HK-2 (cell line): ENCODE measurements around the gene CRYM.
A peak's percentile ranks its signal among the peaks of the same experiment; 100 is the strongest.

ENCODE experiments used
- DNase-seq: peaks from one replicate; pipeline ENCODE4 v3.0.0-alpha.2; 2018; ENCODE audit not compliant: unreplicated experiment

CRYM gene

DNA sequence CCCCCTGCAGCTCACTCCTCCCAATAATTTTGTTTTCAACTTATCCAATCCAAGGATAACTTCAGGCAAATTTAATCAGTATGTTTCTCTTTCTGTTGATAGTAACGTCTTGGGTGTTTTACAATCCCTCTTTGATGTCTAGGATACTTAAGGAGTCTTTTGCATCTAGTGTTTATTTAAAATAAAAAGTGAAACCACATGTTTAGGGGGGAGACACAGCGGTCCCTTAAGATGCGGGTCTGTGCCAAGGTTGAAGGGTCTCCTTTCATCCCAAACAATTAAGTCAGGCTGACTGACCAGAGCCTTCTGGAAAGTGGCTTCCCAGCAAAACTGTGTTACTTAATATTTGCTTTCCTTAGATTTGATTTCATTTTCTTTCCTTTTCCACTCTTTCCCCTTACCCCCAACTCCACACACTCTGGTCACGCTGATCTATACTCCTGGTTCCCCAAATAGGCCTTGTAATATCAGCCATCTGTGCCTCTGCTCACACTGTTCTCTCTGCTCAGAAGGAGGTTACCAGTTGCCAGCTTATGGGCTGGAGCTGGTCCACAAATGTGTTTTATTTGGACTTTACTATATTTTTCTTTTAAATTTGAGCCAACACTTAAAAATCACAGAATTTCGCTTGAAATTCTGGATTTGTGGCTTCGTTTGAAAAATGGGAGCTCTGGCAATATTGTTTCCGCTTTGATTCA is 33.4 kb downstream of the CRYM start:
- no peak for DNase-seq

DNA sequence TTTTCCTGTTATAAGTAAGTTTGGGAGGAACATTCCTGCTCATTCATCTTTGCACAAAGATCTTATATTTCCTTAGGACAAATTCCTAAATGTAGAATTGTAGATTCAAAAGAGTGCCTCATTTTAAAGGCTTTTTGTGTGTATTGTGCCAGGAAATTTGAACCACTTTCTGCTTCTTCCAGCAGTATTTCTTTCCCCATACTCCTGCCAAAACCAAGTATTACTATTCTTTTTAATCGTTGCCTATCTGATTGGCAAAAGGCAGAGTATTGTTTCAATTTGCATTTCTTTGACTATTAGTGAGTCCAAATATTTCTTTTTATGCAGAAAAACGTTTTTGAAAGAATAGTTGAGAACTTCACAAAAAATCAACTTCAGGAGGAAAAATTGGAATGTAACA is 35.3 kb downstream of the CRYM start:
- no peak for DNase-seq

DNA sequence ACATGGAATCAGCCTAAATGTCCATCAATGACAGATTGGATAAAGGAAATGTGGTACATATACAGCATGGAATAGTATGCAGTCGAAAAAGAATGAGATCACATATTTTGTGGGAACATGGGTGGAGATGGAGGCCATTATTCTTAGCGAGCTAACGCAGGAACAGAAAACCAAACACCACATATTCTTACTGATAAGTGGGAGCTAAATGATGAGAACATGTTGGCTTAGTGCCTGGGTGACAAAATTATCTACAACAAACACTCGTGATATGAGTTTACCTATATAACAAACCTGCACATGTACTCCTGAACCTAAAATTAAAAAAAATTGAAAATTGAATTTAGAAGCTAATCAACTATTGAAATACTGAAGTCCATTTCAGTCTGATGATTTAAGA is 38.4 kb downstream of the CRYM start:
- DNase-seq: no peak

DNA sequence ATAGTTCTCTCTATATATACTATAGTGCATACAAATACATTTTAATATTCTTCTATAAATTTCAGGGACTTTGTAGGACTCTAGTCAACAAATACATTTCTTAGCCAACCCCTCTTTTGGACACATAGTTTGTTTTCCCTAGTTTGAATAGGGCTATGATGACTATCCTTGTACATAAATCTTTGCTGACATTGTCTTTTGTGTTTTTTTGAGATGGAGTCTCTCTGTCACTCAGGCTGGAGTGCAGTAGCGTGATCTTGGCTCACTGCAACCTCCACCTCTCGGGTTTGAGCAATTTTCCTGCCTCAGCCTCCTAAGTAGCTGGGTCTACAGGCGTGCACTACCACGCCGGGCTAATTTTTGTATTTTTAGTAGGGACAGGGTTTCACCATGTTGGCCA is 41.3 kb downstream of the CRYM start:
- no peak for DNase-seq

DNA sequence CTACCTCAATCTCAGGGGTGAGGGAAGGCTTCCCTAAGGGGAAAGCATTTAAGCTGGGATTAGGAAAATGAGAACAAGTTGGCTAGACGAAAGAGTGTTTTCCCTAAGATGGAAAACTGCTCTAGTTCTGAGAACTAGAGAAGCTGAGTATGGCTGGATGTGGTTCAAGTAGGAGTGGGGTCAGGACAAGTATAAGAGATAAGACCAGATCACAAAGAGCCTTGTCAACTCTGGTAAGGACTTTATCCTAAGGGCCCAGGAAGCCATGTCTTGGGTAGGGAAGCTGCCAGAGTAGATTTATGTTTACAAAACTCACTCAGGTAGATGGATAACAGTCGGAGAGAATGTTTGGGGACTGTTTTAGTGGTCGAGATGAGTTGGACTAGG is 42.9 kb downstream of the CRYM start:
- no peak for DNase-seq

DNA sequence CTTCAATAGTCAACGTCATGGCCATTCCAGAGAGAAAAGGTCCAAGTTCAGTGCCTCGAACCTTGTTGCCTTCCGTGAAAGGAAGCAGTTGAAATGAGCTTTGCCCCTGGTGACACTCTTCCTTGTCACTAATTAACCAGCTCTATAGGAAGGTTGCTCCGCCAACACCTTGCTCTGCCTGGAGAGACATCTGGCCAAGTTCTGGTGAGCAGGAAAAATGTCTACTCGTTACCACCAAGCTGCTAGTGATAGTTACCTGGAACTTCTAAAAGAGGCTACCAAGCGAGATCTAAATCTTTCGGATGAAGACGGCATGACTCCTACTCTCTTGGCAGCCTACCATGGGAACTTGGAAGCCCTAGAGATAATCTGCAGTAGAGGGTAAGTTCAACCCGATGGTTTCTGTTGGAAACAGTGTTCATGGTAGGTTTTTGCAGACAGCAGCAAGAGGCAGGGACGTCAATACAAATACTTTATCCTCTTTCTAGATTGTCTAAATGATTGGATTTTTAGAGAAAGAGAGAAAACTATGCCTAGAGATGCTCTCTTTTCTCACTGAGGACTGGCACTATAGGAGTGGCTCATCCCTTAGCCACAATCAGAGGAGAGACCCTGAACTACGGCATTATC is 44.5 kb downstream of the CRYM start, which contains the start of gene ANKS4B:
ANKS4B (plus strand) TSS at position 179 of the 630 bp plus-strand sequence; CDS start at position 218, 39 bp downstream.
- DNase-seq: no peak

DNA sequence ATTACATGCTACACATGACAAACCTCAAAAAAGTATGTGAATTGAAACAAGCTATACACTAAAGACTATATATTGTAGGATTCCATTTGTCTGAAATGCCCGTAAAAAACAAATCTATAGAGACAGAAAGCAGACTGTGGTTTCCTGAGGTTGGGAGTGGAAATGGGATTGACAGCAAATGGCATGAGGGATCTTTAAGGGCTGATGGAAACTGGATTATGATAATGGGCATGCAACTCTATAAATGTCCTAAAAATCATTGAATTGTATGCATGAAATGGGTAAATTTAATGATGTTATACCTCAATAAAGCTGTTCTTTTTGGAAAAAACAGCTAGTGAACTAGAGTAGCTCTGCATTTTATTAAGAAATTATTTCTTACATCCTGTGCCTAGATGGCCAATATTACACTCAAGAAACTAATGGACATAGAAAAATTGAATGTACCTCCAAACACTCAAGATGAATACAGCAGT is 45.0 kb downstream of the CRYM start:
- DNase-seq: no peak

DNA sequence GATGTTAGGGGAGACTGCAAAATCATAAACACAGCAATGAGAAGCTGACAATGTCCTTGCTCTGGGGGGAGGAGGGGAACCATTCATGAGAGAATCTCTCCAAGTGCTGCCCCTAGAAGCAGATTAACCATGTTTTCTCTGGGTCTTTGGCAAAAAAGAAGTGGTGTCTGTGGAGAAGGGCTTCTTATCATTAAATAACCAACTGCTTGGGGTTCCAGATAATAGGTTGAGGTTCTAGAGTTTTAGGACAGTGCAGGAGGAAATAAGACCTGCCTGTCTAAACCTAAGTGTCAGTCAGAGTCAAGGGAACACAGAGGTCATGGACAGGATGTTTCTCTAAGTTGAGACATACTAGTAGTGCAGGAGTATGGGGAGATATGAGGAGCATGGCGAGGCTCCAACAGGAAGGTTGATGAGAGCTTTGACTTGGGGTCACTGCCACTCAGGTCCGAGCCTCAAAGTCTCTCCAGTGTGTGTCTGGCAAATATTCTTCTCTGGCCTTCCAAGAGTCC is 49.7 kb downstream of the CRYM start:
- DNase-seq: no peak

DNA sequence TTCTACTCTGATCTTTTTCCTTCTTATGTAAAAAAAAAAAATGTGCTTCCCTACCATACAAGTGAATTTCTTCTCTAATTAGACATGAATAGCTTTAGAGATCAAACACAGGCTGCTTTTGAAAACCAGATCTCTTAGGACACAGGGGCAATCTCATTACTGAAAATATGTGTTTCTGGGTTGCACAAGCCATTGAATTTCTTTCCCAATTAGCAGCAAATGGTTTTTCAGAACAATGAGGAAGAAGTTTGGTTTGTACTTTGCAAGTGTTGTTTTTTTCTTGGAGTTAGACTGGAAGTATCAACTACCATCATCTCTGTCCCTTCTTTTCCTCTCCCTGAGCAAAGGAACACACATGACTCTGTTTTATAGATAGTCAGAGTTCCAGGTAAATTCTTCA is 50.2 kb downstream of the CRYM start:
- no peak for DNase-seq

DNA sequence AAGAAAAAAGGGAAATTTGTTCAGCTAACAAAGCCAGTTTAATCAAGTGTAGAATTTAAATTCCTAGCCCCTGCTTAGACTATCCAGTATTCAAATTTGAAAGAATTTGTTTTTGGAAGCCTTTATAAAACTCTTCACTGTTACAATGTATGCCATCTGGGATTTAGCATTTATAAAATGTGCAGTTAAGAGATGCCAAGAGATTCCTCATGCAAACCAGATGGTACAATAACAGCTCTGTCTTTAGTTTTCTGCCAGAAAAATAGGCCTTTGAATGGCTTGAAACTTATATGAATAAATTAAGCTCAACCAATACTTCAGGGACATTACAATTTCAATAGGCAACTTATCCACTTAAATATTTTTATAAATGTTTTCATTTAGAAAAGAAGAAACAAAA is 51.3 kb downstream of the CRYM start:
- no peak for DNase-seq

DNA sequence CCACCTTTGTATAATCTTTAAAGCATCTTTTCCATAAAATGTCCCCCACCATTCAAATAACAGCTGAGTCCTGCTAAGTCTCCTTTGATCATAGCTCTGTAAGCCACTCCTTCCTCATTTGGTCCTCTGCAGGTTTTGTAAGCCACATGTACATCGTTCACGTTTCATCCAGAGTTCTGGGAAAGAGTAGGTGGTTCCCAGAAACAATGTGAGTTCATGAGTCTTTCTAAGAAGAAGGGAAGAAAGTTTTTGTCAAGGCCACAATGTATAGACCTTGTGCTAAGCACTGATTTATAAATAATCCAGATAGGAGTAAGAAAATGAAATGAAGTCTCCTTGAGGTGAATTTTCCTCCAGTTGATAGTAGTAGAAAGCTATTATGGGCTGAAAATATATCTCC is 53.3 kb downstream of the CRYM start:
- no peak for DNase-seq

DNA sequence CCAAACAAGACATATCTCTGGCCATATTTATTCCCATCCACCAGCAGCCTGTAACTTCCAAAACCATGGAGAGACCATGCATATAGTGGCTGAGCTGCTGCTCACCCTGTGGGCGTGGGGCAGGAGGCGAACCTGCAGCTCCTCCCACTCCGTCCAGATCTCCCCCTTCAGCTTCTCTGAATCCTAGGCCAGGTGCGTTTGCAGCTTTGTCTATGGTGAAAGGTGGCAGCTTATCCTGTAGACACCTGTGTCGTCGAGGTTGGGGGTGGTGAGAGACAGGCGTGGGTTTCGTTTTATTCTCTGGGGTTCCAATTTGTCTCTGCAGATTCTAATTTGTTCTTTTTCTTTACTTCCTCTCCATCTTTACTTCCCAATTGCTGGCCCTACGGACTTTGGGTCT is 54.3 kb downstream of the CRYM start:
- no peak for DNase-seq

DNA sequence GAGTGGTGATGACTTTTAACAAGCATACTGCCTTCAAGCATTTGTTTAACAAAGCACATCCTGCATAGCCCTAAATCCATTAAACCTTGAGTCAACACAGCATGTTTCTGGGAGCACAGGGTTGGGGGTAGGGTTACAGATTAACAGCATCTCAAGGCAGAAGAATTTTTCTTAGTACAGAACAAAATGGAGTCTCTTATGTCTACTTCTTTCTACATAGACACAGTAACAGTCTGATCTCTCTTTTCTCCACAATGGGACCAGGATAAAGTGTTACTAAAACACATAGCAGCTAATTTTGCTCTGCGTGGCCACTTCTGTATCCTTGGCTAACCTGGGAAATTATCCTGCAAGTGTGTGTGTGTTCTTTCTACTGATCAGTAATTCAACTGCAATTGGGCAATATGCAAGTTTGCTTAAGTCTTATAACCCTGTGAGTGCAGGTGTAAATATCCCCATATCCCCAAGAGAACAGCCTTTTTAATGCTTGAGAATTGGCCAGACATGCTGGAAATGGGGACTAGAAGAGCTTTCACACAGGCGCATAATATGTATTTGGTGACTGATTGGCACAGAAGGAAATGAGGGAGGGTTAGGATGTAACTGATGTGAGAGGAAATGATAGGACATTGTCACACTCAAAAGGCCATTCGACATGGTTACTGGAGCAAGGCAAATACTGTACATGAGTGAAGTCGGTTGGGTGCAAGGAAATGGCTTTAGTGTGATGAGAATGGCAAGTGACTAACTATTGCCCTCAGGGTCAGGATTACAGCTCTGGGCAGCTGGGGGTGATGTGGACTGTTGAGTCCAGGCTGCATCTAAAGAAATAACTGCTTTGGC is 55.4 kb downstream of the CRYM start:
- DNase-seq: peak; percentile 27

DNA sequence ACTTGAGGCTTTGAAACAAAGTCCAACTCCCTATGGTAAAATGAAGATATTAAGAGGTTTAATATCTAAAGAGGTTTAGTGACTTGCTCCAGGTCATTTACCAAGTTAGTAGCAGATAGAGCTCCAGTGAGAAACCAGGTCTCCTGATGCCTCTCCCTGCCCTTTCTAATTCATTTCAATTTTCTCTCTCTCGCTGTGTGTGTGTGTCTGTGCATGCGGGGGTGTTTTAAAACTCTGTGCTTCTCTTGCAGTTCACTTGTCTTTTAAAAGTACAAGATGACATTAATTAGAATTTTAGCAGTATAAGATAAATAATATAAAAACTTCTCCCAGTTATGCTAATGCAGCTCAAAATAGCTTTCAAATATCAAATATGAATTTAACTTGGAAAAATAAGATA is 58.5 kb downstream of the CRYM start:
- no peak for DNase-seq

DNA sequence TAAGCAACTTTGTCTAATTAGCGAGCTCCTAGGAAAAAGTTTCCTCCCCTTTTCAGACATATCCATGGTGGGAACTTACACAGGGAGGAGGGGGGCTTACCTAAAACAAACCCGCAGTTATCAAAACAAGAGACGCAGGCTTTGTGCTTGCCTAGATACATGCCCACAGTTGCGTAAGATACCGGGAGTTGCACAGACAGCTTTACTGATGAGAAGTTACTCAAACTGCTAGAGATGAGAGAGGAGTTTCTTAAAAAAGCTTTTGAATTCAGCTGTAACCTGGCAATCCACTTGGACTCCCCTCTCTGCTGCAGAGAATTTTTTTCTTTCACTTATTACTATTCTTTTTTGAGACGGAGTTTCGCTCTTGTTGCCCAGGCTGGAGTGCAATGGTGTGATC is 59.9 kb downstream of the CRYM start:
- no peak for DNase-seq

DNA sequence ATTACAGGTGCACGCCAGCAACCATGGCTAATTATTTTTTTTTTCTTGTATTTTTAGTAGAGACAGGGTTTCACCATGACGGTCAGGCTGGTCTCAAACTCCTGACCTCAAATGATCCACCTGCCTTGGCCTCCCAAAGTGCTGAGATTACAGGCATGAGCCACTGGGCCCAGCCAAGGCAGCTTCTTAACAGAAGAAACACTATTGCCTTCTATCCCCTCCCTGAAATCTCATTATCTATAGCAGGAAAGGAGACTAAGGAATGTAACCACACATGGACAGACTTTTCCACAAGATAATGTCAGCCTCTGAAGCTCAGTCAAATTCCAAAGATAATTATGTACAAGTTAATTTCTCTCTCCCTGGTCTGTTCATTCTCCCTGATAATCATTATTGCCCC is 61.0 kb downstream of the CRYM start:
- no peak for DNase-seq

DNA sequence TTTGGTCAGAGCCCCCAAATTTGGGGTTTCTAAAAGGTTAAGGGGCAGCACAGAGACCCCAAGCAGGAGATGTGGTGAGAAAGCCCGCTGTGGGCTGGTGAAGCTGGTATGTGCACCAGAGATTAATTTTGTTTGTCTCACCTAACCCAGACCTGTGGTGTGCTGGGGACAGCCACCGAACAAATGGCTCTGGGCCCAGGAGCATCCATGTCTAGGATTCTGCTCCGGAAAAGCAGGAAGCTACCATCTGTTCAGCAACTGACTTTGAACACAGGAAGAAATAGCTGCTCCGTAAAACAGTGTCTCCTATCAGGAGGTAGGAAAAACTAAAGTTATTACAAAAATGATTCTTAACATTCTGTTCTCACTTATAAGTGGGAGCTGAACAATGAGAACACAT is 64.0 kb downstream of the CRYM start:
- no peak for DNase-seq

DNA sequence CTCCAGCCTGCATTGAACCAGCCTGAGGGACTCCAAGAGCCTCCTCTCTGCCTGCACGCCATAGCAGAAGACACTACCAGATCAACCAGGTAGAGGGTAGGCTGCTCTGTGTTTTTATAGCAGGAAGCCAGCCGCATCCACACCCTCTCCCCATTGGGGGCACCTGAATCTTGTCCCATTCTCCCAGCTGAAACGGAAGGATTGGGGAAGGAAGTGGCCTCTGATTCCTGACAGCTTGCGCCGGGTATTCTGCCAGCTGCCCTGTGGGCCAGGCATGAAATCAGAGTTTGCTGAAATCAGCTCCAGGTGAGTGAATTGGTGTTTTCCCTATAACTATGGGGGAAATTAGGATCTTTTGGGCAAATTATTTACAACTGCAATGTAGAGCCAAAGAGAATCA is 66.6 kb downstream of the CRYM start, which contains the start of gene ZP2:
ZP2 (minus strand) TSS at position 89 of the 400 bp plus-strand sequence; CDS start at position 62, 27 bp downstream.
- DNase-seq: no peak
